Stimulated activated CD8-positive, alpha-beta memory T cell treated with anti-CD3 and anti-CD28 coated beads, Interleukin-12 subunit alpha, Interleukin-12 subunit beta, amount 100 ng/mL, for 4 hours (primary cell): ENCODE data around the gene BIRC3.
"Not testable (repeated sequence)": the region's sequence is repeated elsewhere in the genome, so short reads cannot be mapped to it uniquely, and the experiment has no call there.

ENCODE experiments used
- DNase-seq: peaks from one replicate; pipeline ENCODE4 v3.0.0-alpha.2; 2020; ENCODE audit warnings: low read depth

The BIRC3 gene

DNA sequence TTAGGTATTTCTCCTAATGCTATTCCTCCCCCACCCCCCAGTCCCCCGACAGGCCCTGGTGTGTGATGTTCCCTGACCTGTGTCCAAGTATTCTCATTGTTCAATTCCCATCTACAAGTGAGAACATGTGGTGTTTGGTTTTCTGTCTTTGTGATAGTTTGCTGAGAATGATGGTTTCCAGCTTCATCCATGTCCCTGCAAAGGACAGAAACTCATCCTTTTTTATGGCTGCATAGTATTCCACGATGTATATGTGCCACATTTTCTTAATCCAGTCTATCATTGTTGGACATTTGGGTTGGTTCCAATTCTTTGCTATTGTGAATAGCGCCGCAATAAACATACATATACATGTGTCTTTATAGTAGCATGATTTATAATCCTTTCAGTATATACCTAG lies 20.5 kb upstream of the BIRC3 start:
- not testable (repeated sequence) for DNase-seq

DNA sequence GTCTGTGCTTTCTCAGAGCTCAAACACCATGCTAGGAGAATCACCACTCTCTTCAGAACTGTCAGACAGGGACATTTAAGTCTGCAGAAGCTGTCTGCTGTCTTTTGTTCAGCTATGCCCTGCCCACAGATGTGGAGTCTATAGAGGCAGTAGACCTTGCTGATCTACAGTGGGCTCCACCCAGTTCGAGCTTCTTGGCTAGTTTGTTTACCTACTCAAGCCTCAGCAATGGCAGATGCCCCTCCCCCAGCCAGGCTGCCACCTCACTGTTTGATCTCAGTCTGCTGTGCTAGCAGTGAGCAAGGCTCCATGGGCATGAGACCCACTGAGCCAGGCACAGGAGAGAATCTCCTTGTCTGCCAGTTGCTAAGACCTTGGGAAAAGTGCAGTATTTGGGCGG lies 16.4 kb upstream of the BIRC3 start:
- not testable (repeated sequence) for DNase-seq

DNA sequence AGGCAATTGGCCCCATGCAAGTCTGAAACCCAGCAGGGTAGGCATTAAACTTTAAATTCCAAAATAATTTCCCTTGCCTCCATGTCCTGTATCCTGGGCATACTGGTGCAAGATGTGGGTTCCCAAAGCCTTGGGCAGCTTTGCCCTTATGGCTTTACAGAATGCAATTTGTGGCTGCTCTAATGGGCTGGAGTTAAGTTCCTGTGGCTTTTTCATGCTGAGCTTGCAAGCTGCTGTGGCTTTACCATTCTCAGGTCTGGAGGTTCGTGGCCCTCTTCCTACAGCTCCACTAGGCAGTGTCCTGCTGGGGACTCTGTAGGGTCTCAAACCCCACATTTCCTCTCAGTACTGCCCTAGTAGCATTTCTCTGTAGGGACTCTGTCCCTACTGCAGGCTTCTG lies 15.0 kb upstream of the BIRC3 start:
- no peak for DNase-seq

DNA sequence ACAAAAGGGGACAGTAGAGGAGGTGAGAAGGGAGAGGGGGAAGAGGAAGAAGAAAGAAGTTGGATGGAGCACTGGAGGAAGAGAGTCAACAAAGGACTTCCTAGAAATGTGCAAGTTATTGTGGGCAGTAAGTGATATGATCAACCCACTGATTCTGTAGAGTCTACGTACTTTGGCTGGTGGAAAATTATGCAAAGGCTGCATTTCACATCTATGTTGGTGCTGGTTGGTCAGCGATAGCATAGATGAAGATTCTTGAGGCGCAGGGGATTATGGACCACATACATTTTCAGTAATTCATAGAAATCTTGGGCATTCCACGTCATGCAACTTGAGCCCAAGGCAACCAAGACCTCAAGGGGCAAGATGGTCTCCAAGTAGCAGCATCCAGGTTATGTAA lies 12.6 kb upstream of the BIRC3 start:
- DNase-seq: no peak

DNA sequence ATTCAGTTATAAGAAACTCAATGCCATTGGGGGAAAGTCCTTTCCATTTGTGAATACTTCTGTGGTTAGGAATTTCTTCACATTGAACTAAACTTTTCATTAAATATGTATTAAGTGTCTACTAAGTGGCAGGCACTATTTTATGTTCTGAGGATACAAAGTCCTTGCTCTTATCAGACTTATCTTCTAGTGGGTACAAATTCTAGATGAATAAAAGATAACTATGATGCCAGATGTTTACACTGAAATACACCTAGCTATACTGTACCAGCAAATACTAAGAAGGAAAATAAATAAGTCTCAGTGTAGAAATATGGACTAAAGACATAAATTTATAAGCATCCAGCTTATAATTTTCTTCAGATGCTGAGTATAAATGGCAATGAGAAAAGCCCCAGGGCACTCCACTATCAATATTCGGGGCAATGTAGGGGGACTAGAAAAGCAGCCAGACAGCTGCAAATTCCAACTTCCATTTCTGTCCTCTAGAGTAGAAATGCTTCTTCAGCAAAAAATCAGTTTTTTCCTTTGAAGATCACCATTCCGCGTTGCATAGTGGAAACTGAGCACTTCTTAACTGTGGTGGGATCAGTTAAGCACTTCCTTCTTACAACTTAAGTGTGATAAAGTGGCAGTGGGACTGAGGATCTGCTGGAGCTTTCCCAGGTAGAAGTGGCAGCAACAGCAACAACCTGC lies 11.8 kb upstream of the BIRC3 start:
- DNase-seq: no peak

DNA sequence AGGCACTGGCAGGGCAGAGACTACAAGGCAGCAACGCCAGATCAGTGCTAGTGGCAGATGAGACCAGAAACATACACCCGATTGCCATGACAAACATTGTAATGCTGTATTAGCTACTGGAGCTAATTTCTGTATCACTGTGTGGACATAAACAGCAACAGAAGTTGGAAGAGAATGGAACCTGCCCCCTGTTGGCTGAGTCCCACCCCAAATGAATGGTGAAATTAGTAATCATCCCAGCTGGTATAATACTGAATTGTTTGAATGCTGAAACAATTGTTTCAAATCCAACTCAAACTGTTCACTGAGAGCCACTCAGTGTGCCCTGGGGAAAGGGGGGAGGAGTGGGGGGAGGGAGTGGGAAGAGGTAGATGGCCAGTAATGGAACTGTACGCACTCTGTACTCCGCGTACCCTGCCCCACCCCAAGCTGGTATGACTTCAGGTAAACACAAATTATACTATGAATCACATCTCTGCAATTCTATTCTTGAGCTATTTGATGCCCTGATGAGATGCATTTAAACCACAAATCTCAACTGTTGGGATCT lies 11.2 kb upstream of the BIRC3 start:
- no peak for DNase-seq

DNA sequence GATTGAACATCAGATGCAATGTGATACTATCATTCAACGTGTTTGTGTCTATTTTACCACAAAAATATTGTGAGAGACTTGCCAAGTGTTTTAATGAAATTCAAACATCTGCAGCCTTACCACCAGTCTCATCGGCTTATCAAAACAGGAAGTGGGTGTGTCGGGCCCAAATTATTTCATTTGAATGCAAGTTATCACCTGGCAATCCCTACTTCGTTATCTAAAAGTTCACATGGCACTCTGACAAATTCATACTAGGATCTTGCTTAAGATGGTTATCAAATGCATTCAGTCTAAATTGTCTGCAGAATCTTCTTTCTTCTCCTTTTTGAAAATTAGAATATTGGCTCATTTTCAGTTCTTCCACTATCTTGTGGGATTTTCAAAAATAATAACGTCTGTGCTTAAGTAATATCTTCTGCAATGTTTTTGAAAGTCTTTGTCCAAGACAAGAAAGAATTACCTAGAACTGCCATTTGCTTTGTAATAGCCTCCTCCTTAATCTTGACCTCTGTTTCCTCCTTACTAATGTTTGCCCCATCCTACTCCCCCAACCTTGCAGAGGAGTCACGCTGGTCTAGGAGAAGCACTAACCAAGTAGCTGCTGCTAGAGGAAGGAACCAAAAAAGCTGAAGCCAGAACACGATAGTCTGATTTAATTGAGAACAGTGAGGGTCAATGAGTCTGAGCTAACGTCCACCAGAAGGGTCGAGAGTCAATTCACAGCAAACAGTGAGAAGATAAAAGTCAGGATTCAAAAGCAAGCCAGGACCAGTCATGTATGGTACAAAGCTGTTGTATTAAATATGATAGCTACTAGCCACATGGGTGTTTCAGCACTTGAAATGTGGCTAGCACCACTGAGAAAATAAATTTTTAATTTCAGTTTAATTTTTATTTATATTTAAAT lies 10.2 kb upstream of the BIRC3 start:
- DNase-seq: no peak

DNA sequence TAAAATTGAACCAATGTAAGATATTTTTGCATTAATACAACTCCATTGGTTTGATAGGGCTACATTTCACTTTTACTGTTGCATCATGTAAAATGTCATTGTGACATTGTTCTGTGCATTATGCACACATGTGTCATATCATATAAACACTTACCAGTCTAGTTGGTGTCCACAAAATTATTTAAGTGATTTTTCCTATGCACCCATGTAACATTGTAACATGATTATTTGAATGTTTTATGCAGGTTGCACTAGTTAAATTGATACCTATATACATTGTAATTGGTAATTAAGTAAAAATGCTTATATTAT lies 9.6 kb upstream of the BIRC3 start:
- no peak for DNase-seq

DNA sequence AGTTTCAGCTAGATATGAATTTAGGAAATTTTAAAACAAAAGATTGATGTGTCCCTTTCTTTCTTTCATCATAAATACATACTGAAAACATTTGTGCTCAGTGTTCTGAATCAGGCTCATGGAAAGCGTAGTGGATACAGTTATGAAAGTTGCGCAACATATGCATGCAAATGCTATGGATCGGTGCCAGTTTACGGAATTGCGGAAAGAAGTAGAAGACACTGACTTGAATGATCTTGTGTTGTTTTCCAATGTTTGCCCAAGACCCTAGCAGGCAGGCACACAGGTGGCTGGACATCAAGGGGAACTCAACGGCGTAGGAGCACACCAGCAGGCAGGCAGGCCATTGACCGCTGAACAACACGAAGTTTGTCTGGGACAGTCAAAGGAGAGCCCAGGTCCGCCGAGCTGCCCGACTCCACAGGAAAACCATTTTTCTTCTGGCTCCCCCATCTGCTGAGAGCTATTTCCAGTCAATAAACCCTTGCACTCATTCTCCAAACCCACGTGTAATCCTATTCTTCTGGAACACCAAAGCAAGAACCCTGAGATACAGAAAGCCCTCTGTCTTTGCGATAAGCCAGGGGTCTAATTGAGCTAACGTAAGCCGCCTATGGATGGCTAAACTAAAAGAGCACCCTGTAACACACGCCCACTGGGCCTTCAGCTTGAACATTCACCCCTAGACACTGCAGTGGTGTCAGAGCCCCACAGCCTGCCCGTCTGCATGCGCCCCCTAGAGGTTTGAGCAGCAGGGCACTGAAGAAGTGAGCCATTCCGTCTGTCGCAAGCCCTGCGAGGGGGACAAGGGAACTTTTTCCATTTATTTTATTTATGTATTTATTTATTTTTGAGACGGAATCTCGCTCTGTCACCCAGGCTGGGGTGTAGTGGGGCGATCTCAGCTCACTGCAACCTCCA lies 7.4 kb upstream of the BIRC3 start:
- DNase-seq: no peak

DNA sequence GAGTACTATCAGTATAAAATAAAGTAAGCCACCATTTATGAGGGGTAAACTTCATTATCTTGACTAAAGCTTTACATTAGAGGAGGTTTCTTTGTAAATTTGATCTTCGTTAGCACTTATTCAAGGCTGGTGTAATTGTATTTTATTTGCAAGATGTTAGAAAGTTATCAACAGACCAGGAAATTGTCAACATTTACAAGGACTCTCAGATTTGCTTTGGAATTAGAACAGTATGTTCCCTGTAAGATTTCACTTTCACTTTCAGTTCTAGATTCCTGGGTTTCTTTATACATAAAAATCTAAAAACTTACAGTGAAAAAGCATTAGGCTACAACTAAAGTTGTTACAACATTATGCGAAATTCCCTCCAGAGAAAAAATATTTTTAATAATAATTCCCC lies 4.6 kb upstream of the BIRC3 start:
- DNase-seq: no peak

DNA sequence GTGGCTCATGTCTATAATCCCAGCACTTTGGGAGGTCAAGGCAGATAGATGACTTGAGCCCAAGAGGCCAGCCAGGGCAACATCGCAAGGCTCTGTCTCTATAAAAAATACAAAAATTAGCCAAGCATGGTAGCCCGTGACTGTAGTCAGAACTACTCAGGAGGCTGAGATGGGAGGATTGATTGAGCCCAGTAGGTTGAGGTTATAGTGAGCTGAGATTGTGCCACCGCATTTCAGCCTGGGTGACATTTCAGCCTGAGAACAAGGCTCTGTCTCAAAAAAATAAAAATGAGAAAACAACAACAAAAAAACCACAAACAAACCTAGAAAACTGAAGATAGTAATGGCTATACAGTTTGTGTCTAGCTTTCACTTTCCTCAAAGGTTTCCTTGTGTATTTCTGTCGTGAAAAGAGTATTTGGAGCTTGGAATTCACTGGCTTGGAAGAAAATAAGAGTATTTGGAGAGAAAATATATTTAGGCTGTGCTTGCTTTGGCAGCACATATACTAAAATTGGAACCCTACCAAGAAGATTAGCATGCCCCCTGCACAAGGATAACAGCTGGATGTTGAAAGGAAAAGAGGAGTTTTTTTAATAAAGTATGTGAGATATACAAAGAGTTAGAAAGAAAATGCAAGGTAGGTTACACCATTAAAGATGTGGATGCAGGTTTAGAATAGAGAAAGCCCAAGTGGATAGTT lies 3.9 kb upstream of the BIRC3 start:
- DNase-seq: no peak

DNA sequence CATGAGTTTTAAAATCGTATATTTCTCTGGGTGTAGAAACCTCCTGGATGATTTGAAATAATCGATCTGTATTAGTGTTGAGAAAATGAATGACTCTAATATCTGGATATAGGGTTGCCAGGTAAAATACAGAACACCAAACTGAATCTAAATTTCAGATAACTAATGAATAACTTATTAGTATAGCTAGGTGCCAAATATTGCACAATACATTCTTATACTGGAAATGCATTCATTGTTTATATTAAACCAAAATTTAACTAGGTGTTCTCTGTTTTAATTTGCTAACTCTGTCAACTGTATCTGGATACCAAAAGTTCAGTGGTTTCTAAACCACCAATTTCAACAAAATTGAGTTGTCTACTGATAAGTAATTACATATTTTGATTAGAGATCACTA lies 2.5 kb upstream of the BIRC3 start:
- DNase-seq: no peak

DNA sequence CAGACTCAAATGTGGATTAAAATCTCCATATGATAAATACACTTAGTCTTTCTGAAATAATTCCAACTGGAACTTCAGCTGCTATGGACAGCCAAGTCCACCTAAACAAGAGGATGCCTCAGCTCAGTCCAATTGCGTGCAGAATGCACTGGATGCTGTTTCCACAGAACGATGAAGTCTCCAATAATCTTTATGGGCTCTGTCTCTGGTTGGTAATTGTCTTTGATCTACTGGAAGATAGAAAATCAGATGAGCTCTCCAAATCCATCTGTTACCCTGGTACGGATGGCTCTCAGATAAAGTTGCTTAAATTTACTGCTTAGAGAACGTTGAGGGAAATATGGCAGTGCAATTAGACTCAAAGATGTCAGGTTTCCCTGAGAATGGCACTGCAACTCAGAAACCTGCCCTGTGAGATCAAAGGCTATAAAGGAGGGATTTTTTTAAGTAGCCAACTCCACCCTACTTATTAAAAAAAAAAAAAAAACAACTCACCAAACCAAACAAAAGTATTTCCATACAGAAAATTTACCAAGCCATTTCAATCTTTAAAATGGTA lies 859 bp upstream of the BIRC3 start:
- DNase-seq: no peak

DNA sequence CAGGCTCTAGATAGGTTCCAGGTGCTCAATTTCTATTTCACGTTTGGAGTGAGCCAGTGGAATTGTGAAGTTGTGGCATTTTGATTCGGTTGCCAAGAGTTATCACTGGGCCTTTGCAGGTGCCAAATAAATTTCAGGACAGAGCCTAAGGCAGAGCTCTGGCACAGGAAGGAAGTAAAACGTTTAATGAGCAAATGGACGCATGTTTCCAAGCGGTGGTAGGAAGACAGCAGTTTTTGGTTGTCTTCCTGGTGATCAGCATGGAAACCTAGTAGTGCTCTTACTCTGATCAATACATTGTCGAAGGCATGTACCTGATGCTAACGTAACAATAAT lies 452 bp downstream of the BIRC3 start:
- no peak for DNase-seq

DNA sequence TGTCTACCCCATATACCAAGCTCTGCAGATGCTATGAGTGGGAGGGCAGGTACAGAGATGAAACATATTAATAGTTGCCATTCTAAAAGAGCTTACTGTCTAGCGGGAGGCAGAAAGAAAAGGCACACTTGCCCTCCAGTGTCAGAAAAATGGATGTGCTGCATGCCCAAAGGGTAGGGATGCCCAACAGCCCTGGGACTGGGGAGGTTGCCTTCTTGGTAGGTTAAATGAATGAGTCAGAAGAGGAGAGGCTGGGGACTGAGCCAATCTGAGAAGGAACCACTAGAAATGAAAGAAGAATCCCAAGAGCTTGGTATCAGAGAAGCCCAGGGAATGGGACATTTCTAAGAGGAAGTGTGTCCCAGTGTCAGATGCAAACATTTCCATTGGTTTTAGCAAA lies 1.2 kb downstream of the BIRC3 start:
- DNase-seq: no peak

DNA sequence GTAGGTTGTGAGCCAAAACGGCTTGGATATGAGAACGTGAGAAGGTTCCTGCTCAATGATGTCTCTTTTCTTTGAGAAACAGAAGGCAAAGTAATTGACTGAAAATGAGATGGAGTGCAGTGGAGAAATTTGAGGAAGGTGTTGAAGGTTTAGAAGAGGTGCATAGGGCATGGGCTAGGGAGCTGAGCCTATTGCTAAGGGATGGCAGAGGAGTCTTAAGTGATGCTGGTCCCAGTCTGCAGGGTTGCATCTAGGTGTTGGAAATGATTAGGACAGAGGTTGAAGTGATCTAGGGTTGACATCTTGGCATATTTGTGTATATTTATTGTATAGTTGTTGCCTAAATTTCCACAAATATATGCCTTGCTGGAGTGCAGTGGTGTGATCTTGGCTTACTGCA lies 2.3 kb downstream of the BIRC3 start:
- no peak for DNase-seq

DNA sequence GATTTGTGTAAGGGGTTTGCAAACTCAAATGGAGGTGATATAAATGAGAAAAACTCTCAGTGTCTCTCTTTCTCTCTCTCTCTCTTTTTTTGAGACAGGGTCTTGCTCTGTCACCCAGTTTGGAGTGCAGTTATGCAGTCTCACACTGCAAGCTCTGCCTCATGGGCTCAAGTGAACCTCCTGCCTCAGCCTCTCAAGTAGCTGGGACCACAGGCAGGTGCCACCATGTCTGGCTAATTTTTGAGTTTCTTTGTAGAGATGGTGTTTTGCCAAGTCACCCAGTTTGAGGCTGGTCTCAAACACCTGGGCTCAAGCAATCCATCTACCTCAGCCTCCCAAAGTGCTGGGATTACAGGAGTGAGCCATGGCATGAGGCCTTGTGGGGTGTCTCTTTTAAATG lies 2.9 kb downstream of the BIRC3 start:
- DNase-seq: no peak

DNA sequence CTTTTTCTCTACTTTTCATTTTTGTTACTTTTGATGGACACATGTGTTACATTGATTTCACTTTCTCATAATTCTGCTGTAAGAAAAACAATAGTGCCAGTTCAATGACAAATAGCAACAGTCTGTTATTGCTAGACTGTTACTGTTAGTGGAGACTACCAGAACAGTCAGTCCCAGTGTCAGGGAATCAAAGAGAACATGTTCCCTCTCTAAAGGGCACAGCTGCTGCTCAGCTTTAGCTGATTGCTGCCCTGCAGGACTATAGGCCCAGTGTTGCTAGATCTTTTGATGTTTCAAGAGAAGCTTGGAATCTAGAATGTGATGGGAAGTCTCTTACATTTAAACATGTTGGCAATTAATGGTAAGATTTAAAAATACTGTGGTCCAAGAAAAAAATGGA lies 3.4 kb downstream of the BIRC3 start:
- no peak for DNase-seq

DNA sequence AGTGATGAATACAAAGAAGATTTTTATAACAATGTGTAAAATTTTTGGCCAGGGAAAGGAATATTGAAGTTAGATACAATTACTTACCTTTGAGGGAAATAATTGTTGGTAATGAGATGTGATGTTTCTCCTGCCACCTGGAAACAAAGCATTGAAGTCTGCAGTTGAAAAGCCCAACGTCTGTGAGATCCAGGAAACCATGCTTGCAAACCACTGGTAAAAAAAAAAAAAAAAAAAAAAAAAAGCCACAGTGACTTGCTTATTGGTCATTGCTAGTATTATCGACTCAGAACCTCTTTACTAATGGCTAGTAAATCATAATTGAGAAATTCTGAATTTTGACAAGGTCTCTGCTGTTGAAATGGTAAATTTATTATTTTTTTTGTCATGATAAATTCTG lies 5.3 kb downstream of the BIRC3 start:
- DNase-seq: no peak

DNA sequence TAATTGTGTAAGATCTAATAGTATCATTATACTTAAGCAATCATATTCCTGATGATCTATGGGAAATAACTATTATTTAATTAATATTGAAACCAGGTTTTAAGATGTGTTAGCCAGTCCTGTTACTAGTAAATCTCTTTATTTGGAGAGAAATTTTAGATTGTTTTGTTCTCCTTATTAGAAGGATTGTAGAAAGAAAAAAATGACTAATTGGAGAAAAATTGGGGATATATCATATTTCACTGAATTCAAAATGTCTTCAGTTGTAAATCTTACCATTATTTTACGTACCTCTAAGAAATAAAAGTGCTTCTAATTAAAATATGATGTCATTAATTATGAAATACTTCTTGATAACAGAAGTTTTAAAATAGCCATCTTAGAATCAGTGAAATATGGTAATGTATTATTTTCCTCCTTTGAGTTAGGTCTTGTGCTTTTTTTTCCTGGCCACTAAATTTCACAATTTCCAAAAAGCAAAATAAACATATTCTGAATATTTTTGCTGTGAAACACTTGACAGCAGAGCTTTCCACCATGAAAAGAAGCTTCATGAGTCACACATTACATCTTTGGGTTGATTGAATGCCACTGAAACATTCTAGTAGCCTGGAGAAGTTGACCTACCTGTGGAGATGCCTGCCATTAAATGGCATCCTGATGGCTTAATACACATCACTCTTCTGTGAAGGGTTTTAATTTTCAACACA lies 6.4 kb downstream of the BIRC3 start:
- DNase-seq: no peak

DNA sequence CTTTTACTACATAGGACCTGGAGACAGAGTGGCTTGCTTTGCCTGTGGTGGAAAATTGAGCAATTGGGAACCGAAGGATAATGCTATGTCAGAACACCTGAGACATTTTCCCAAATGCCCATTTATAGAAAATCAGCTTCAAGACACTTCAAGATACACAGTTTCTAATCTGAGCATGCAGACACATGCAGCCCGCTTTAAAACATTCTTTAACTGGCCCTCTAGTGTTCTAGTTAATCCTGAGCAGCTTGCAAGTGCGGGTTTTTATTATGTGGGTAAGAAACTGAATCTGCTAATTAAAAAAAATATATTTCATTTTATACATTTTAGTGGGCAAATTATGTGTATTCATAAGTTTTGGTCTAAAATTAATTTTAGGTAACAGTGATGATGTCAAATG lies 7.8 kb downstream of the BIRC3 start:
- DNase-seq: no peak
